T-helper 1 cell treated with Interleukin-12 subunit alpha and Interleukin-12 subunit beta and Interleukin-4 antibody, amounts not matched to agents 30 μg/mL and 1 μg/mL, for 36 hours (primary cell): ENCODE data around the gene GSTM2.

ENCODE experiments used
- H3K27ac Mint-ChIP-seq: one replicate; pipeline ENCODE4 v1.8.0; 2021; ENCODE audit warnings: mild to moderate bottlenecking, mixed read lengths
- H3K27me3 Mint-ChIP-seq: one replicate; pipeline ENCODE4 v1.8.0; 2021; ENCODE audit warnings: low read depth, mixed read lengths
- H3K36me3 Mint-ChIP-seq: one replicate; pipeline ENCODE4 v1.8.0; 2021; ENCODE audit warnings: low read depth, mixed read lengths
- H3K4me1 Mint-ChIP-seq: one replicate; pipeline ENCODE4 v1.8.0; 2021; ENCODE audit warnings: low read depth, mixed read lengths
- H3K4me3 Mint-ChIP-seq: one replicate; pipeline ENCODE4 v1.8.0; 2021; ENCODE audit warnings: mild to moderate bottlenecking, moderate library complexity, mixed read lengths
- H3K9me3 Mint-ChIP-seq: one replicate; pipeline ENCODE4 v1.8.0; 2021; ENCODE audit warnings: mixed read lengths

Gene GSTM2

DNA sequence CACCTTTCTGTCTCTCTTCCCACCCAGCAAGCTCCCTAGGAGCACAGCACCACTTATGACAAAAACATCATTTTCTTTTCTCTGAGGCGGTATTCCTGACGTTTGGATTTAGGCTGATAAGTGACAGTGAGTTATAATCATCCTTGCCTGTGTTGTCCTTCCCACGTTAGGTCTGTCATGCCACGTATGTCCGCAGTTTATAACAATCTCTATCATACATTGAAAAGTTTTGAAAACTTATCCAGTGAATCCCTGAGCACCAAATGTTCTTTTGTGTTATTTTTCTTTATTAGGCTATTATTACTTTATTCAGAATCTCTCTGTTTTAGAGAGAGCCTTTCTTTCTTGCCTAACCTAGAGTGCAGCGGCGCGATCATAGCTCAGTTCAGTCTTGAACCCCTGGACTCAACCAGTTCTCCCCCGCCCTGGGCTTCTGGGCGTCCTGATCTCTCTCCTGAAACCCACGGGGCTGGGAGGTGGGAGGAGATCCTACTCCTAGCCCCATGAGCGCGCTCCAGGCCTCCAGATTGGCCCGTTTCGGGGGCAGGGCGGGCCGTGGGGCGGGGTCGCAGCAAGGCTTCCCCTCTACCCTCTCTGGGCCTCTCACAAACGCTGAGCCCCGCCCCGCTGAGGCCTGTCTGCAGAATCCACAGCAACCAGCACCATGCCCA lies at the start of gene GSTM2:
TSS of gene GSTM2 (plus strand) at position 606 of the 671 bp plus-strand sequence. CDS start at position 665, 59 bp downstream.
- H3K4me3 Mint-ChIP-seq: peak within 1 kb of the TSS; percentile 68
- no peaks in the 10 kb centered on the region for H3K27me3 Mint-ChIP-seq
- no peaks in the 10 kb centered on the region for H3K9me3 Mint-ChIP-seq
- peak within 1 kb of the TSS; percentile 14 for H3K27ac Mint-ChIP-seq
- peaks cover 24% of the 10 kb centered on the region for H3K4me1 Mint-ChIP-seq
- H3K36me3 Mint-ChIP-seq: peaks cover 9% of the 10 kb centered on the region

DNA sequence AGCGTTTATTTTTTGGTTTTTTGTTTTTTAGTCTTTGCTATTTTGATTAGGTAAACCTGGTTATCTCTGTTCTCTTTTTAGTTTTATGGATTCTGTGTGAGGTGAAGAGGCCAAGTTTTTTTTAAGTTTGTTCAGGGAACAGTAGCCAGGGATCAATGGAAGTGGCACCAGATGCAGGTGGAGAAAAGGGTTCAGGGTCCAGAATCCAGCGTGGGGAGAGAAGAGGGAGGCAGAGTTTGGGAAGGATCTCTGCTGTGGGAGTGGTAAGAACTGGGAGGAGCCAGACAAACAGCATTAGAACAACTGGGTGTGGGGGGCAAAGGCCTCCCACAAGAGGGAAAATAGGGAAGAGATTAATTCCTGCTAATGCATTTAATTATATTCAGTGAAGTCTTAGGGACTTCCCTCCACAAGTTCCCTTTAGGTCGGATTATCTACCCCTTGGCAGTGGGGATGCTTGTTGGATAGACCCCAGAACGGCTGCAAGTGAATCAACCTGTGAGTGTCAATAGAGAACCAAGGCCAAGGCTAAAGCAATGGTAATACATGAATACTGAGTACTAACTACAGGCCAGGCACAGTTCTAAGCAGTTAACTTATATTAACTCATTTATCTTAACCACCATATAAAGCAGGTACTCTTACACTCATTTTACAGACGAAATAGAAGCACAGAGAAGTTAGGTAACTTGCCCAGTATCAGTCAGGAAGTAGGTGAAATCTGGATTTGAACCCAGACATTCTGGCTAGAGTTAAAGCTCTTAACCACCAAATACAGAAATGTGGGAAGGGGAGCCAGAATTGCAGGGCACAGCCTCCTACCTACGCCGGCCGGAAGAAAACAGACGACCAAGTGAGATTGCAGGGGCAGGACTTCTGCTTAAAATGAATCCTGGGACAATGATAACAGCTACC lies 48.9 kb upstream of the GSTM2 start:
- H3K27me3 Mint-ChIP-seq: no peaks in the 10 kb centered on the region
- H3K4me3 Mint-ChIP-seq: peak overlapping the region; percentile 96
- H3K36me3 Mint-ChIP-seq: peaks cover 5% of the 10 kb centered on the region
- H3K27ac Mint-ChIP-seq: peak overlapping the region; percentile 94
- peaks cover 56% of the 10 kb centered on the region for H3K4me1 Mint-ChIP-seq
- no peaks in the 10 kb centered on the region for H3K9me3 Mint-ChIP-seq

DNA sequence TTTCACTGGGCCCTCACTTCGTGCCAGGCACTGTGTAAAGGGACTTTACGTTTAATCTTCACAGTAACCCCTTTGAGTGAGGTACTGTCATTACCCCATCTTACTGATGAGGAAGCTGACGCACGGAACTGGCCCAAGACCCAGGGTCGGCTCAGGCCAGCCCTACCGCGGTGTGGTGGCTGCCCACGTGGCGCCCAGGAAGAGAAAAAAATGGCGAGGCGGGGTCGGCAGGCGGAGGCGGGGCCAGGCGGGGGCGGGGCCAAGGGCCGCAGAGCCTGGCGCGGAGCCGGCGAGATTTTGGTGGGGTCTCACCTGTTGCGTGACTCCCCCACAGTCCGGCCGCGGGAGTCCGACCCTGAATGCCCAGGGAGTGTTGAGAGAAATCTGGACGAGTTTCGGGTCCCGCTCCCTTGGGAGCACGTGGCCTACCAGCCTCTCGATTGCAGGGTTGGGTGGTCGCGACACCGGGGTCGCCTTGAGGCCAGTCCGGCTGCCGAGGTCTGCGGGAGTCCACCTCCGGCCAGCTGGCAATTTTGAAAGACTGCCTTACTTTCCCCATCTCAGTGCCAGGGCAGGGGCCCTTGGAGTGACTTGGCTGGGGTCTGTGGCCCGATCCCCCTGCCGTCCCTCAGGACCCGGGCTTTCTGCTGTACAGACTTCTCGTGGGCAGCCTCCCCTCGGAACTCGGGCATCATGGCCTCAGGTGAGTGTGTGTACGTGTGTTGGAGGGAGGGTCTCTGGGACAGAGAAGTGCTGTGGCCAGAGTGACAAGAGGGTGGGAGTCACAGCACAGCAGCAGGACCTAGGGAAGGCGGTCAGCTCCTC lies 48.1 kb upstream of the GSTM2 start, which contains the start of the genes AMPD2 and GNAT2:
TSS of gene AMPD2 (plus strand) at position 262 of the 825 bp plus-strand sequence. CDS start 1,339 bp downstream, outside the sequence.
TSS of gene GNAT2 (minus strand) at position 41 of the 825 bp plus-strand sequence. CDS start 6,746 bp downstream, outside the sequence.
- Mint-ChIP-seq H3K9me3 (no peaks in the 10 kb centered on the region), H3K27me3 (no peaks in the 10 kb centered on the region), H3K4me1 (peaks cover 62% of the 10 kb centered on the region), H3K4me3 (peak within 1 kb of the TSS; percentile 96), H3K36me3 (peaks cover 5% of the 10 kb centered on the region), H3K27ac (peak within 1 kb of the TSS; percentile 94)

DNA sequence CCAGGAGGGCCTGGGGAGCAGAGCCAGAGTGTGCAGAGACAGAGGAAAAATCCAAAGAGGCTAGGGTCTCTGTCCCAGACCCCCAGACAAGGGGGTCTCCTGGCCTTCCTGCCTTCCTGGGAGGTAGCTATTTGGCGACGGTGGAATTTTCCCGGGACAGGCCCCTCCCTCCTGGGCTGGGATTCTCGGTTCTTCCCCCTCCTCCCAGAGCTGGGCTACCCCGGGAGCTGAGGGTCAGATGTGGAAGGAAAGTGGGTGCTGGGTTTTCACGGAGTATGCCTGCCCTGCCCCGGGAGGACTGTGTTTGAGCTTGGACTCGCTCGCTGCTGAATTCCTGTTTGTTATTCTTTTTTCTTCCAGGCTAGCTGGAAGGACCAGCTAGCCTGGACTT lies 47.5 kb upstream of the GSTM2 start:
- peak overlapping the region; percentile 94 for H3K27ac Mint-ChIP-seq
- peak overlapping the region; percentile 96 for H3K4me3 Mint-ChIP-seq
- peaks cover 65% of the 10 kb centered on the region for H3K4me1 Mint-ChIP-seq
- no peaks in the 10 kb centered on the region for H3K9me3 Mint-ChIP-seq
- H3K36me3 Mint-ChIP-seq: peaks cover 5% of the 10 kb centered on the region
- no peaks in the 10 kb centered on the region for H3K27me3 Mint-ChIP-seq

DNA sequence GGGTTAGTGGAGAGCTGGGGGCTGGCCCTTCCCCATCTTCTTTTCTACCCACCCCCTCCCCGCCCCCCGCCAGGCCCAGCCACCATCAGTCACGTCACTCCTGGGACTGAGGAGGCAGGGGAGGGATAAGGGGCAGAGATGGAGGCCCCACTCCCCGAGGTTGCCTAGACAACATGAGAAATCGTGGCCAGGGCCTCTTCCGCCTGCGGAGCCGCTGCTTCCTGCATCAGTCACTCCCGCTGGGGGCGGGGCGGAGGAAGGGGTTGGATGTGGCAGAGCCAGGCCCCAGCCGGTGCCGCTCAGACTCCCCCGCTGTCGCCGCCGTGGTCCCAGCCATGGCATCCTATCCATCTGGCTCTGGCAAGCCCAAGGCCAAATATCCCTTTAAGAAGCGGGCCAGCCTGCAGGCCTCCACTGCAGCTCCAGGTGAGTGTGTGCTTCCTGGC lies 47.0 kb upstream of the GSTM2 start:
- Mint-ChIP-seq H3K36me3 (peaks cover 5% of the 10 kb centered on the region), H3K4me1 (peaks cover 64% of the 10 kb centered on the region), H3K27me3 (no peaks in the 10 kb centered on the region), H3K4me3 (peak overlapping the region; percentile 96), H3K27ac (peak overlapping the region; percentile 94), H3K9me3 (no peaks in the 10 kb centered on the region)

DNA sequence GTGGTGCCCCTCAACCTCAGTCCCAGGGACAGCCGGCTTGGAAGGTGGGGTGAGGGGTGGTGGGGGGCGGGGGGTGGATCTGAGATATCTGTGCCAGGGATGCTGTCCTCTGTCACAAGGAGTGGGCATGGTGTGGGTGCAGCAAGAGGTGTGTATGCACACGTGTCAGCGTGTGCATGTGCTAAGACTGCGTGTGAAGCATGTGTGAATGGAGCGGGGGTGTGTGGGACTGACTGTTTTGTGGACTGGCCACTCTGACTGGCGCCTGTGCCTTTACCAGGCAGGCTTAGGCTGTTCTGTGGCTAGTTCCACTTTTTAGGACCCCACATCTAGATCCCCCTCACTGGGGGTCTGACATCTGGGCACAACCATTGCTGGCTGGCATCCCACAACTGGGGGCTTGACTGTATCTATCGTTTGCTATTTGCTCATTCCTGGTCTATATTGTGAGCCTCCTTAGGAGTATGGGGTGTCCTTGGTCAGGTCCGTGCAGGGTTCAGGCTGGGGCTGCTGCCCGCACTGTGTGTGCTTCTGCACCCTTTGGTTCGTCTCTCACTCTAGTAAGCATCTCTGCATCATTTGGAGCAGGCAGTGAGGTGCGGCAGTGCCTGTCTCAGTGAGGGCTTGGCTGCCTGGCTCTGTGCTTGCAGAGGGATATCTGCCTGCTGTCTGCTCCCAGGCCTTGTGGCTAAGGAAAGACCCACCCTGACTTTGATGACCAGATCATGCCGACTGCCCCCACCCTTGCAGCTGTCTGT lies 46.3 kb upstream of the GSTM2 start:
- no peaks in the 10 kb centered on the region for H3K27me3 Mint-ChIP-seq
- peaks cover 11% of the 10 kb centered on the region for H3K36me3 Mint-ChIP-seq
- peak overlapping the region; percentile 94 for H3K27ac Mint-ChIP-seq
- peak overlapping the region; percentile 96 for H3K4me3 Mint-ChIP-seq
- no peaks in the 10 kb centered on the region for H3K9me3 Mint-ChIP-seq
- H3K4me1 Mint-ChIP-seq: peaks cover 57% of the 10 kb centered on the region

DNA sequence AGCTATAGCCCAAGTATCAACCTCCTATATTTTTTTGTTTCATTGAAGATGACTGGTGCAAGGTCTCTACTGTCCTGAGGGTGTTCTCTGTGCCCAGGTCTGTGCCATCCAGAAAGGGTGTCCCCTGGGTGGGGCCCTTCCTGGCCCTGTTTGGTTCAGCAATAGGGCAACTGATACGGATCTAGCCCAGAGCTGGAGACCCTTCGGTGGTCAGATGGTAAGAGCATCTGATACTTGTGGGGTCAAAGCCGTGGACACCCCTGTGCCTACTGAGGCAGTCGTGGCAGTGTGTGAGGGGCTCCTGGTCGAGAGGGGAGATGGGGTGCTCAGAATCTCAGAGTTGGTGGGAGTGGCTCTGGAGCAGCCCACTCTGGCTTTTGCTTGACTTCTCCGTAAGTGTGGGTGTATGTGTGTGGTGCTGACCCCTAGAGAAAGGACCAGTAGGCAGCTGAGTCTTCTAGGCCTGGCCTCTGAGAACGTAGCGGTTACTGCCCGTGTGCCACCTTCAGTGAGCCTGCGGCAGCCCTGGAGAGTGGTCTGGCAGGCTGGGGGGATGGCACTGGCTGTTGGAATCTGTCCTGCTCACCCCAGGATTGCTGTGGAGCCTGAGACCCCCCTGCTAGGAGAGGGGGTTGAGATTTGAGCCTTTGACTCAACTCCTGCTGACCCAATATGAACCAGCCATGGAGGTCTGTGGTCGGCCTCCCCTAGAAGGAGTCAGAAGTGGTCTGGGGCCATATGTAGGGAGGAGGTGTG lies 45.5 kb upstream of the GSTM2 start:
- Mint-ChIP-seq H3K27me3 (no peaks in the 10 kb centered on the region), H3K9me3 (no peaks in the 10 kb centered on the region), H3K4me1 (peaks cover 53% of the 10 kb centered on the region), H3K4me3 (peak overlapping the region; percentile 96), H3K27ac (peak overlapping the region; percentile 84), H3K36me3 (peaks cover 15% of the 10 kb centered on the region)

DNA sequence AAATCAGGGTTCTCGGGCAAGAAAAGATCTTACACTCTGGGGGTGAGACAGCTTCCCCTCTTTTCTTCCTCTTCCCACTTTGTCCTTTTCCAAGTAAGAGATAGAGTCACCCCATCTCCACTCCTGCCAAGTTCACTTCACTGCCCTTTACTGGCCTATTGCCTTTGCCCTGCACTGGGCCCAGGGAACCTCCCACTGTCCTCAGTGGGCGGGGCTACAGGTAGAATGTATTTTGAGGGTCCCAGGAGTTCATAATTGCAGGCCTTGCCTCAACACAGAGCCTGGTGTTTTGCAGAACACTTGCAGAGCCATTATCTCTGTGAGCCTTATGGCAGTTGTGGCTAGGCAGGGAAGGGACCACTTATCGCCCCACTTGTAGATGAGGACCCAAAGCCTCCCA lies 45.0 kb upstream of the GSTM2 start:
- Mint-ChIP-seq H3K9me3 (no peaks in the 10 kb centered on the region), H3K4me1 (peaks cover 49% of the 10 kb centered on the region), H3K27me3 (no peaks in the 10 kb centered on the region), H3K27ac (no peak overlapping the region), H3K36me3 (peaks cover 19% of the 10 kb centered on the region), H3K4me3 (peak overlapping the region; percentile 7)

DNA sequence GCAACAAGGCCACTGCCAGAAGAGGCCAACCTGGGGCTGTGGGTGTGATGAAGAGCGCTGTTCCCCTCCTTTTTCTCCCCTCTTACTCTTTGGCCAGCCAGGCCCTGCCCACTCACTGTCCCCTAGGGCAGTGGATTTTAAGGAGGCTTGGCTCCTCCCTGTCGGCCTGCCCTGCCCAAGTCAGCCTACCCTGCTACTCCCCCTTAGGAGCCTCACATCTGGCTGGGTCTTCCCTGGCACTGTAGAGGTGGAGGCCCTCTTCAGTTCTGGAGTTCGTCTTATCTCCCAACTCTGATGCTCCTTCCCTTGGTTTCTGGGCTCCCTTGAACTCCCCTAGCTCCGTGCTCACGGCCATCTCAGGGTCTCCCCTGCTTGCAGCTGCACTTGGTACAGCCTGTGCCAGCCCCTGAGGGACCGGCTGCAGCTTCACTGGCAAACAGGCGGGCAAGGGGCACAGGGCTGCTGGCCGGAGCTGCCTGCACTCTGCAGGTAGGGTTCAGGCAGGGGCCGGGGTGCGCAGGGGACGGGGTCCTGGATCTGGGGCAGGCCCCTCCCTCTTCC lies 44.2 kb upstream of the GSTM2 start:
- Mint-ChIP-seq H3K9me3 (no peaks in the 10 kb centered on the region), H3K4me1 (peaks cover 46% of the 10 kb centered on the region), H3K27ac (peak overlapping the region; percentile 81), H3K27me3 (no peaks in the 10 kb centered on the region), H3K36me3 (peaks cover 21% of the 10 kb centered on the region), H3K4me3 (peak overlapping the region; percentile 66)

DNA sequence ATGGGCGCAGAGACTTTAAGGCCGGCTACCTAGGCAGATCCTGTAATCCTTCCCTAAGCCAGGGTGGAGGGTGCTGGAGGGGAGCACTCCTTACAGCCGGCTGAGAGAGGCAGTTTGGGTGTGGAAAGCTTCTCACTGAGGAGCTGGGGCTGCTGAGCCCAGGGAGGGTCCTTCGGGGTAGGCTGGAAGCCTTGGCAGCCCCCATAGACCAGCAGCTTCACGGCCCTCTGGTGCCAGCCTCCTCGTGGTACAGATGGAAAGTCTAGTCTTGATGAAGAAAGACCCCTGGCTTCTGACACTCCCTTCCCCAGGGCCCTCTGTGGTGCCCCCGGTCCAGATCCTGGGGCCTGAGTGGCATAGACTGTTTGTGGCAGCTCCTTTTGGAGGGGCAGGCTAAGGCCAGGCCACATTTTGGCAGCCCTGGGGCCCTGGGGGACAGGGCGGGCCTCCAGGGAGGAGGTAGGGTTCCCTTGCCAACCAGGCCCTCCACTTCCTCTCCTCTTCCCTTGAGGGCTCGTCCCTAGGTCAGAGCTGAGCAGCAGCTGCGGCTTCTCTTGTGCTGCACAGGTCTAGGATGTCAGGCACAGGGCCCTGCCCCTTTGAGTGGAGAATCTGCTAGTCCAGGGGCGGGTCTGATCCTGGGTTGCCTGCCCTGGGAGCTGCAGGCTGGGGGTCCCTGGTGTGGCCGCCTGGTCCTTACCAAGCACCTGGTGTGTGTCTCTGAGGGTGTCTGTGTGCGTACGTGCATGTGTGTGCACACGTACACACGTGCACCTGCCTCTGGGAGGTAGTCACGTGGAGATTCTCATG lies 43.5 kb upstream of the GSTM2 start:
- Mint-ChIP-seq H3K36me3 (peaks cover 20% of the 10 kb centered on the region), H3K9me3 (no peaks in the 10 kb centered on the region), H3K4me1 (peaks cover 39% of the 10 kb centered on the region), H3K27me3 (no peaks in the 10 kb centered on the region), H3K4me3 (peak overlapping the region; percentile 31), H3K27ac (peak overlapping the region; percentile 81)

DNA sequence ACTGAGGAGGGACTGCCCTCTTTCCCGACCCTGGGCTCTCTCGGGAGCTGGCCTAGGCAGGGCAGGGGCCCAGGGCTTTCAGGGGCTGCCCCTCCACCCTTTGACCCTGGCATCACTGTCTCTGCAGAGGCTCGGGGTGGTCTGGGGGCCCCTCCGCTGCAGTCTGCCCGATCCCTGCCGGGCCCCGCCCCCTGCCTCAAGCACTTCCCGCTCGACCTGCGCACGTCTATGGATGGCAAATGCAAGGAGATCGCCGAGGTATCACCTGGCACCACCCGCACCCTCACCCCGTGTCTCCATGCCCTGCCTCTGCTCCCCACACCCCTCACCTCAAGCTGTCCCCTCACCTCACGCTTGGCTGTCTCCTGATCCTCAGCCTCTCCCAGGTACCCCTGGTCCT lies 42.7 kb upstream of the GSTM2 start:
- H3K4me3 Mint-ChIP-seq: no peak overlapping the region
- H3K9me3 Mint-ChIP-seq: no peaks in the 10 kb centered on the region
- H3K4me1 Mint-ChIP-seq: peaks cover 37% of the 10 kb centered on the region
- H3K27me3 Mint-ChIP-seq: no peaks in the 10 kb centered on the region
- H3K36me3 Mint-ChIP-seq: peaks cover 22% of the 10 kb centered on the region
- H3K27ac Mint-ChIP-seq: no peak overlapping the region
